ENCODE measurements around the gene PGM1. TPM values are rescaled to one million over a fixed set of nuclear protein-coding genes. Genes with fewer than 3 reads are reported as not detected.
A peak's percentile ranks its signal among the peaks of the same experiment; 100 is the strongest.

PGM1 gene
- total RNA-seq, 1 donor from 2014 or later = 30.8 TPM

GRCh38 chr1:63663301-63663700 is 70.1 kb downstream of the PGM1 start:
- DNase-seq (ENCODE audit: extremely low read depth, low read depth, low spot score) = no peak

DNA sequence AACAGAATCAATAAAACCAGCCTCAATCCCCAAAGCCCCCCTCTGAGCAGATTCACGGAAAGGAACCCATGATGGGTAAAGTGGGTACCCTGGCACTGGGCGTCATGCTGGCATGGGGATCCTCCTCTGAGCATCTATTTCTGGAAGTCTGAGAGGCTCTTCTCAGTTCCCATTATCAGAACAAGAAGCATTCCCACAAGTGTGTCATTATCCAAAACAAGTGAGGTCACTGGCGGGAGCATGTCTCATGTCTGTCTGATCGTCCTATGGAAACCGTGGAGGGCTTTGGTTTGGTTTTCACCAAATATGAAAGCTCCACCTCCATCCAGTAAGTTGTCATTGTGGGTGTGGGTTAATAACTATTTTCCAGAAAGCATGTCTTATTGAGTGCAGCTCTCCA is 70.7 kb downstream of the PGM1 start:
- DNase-seq (ENCODE audit: extremely low read depth, low read depth, low spot score) = no peak

DNA sequence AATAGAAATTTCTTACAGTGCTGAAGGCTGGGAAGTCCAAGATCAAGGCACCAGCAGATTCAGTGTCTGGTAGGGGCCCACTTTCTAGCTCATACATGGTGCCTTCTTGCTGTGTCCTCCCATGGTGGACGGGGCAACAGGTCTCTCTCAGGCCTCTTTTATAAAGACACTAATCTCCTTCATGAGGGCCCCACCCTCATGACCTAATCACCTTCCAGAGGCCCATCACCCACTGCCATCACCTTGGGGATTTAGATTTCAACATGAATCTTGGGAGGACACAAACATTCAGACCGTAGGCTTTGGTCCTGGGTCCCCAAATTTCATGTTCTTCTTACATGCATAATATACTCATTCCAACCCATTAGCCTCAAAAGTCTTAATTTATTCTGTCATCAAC is 71.5 kb downstream of the PGM1 start:
- DNase-seq (ENCODE audit: extremely low read depth, low read depth, low spot score) = no peak

GRCh38 chr1:63665410-63665809 is 72.2 kb downstream of the PGM1 start:
- DNase-seq (ENCODE audit: extremely low read depth, low read depth, low spot score) = no peak

DNA sequence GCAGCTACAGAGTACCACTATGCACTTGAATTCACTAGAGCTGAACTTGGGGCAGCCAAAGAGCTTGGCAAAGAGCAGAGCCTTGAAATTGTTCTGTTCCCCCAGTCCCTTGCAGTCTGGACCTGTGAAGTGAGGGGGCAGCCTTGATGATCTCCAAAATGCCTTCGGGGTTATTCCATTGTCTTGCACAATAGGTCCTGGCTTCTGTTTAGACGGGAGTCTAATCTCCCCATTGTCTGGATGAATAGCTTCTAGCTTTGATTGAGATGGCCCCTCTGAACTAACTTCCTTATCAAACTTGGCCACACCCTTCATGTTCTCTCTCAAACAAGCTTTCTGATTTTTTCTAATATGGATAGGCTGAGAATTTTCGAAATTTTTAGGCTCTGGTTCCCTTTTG is 72.6 kb downstream of the PGM1 start:
- no peak for DNase-seq (ENCODE audit: extremely low read depth, low read depth, low spot score)

DNA sequence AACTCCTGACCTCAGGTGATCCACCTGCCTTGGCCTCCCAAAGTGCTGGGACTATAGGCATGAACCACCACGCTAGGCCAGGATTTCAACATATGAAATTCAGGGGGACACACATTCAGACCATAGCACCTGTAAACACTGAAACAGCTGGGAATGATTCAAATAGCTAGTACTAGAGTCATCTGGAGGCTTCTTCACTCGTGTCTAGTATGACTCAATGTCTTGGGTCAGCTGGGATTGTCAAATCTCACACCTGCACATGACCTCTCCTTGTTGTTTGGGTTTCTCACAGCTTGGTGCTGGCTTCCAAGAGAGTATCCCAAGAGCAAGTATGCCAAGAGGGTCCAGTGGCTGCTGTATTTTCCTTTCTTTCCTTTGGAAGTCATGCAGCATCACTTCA is 75.1 kb downstream of the PGM1 start:
- DNase-seq (ENCODE audit: extremely low read depth, low read depth, low spot score) = no peak

DNA sequence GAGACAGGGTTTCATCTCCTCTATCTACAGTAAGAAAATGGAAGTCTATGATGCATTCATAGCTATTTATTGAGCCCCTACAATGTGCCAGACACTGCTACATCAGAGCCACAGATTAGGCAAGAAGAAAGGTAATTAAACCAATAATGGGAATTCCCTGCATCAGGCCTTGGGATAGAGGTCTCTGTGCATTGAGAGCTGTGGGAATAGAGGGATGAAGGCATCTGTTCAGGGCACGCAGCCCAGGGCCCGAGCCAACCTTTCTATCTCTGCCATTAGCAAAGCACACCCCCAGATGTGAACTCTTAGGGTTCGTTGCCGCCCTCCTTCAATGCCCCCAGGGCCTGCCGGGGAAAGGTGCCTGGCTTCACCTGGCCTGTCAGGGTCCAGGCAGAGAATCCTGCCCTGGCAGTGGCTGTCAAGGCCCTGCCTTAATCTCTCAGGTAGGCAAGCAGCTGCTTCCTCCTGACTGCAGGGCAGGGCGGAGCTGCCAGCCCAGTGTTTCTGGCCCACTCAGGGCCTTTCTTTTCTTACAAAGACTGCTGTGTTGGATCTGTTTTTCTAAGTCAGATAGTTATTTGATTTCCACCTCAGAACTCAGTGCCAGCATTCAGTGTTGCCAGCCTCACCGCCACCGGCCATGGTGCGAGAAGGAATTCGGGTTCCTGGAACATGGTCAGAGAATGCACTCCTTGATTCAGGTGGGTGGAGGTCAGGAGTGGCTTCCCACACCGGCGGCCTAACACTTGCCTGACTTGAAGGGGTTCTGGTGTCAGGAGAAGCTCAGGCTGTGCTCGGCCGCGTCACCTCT is 76.1 kb downstream of the PGM1 start:
- no peak for DNase-seq (ENCODE audit: extremely low read depth, low read depth, low spot score)

GRCh38 chr1:63670164-63670563 is 77.0 kb downstream of the PGM1 start:
- DNase-seq (ENCODE audit: extremely low read depth, low read depth, low spot score) = no peak

DNA sequence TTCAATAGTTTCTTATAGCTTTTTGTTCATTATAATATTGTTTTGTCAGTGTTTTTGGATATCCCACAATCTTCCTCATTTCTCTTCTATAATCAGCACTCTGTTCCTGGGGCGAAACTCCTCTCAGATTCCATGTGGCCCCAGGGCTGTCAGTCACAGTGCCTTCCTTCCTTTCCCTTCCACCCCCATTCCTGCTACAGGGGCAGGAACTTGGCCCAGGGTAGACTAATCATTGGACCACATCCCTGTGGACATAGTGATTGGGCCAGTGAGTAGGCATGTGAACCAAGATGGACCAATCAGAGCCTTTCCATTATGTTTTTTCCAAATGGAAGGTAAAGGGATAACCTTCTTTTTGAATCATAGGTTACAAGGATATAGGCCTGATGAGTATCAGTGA is 78.3 kb downstream of the PGM1 start:
- DNase-seq (ENCODE audit: extremely low read depth, low read depth, low spot score) = no peak

DNA sequence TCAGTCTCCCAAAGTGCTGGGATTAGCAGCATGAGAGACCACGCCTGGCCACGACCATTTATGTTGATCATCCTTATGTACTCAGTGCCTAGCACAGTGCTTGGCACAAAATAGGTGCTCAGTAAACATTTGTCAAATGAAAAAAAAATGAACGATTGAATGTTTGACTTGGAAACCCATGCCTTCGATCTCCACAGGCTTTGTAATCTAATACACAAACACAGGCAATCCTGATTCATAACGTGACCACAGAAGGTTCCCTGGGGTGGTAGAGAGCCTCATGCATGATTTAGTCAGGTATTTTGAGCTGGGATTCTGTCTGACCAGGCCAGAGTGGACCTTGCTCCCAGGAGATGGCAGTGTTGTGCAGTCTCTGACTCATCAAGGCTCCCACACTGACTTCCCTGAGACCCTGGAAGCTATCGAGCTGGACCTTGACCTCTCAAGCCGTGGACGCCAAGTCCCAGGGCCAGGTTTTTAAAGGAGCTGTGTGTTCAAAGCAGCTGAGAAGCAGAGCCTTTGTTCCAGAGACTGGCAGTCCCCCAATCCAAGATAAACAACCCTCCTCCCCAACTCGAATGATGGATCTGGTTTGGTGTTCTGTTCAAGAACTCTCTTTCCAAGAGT is 81.1 kb downstream of the PGM1 start:
- peak; percentile 50 for DNase-seq (ENCODE audit: extremely low read depth, low read depth, low spot score)

DNA sequence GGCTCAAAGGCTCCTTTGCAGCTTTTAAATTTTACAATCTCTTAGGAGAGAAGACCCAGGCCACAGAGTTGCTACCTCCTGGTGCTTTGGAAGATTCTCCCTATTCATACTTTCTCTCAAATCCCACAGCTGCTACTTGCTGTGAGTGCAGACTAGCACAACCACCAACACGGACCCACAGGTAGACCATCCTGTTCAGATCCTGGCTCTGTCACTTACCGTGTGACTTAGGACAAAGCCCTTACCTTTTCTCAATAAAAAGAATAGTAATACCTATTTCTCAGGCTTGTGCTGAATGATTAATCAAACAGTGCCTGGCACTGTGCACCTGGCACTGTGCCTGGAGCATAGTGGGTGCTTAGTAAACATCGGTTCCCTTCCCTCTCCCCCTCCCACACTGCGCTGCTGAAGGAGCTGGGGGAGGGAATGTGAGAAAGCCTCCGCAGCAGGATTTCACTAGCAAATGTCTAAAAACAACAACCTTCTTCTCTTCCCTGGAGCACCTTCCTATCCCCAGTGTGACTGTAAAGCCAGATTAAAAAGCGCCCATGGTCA is 81.7 kb downstream of the PGM1 start:
- no peak for DNase-seq (ENCODE audit: extremely low read depth, low read depth, low spot score)

DNA sequence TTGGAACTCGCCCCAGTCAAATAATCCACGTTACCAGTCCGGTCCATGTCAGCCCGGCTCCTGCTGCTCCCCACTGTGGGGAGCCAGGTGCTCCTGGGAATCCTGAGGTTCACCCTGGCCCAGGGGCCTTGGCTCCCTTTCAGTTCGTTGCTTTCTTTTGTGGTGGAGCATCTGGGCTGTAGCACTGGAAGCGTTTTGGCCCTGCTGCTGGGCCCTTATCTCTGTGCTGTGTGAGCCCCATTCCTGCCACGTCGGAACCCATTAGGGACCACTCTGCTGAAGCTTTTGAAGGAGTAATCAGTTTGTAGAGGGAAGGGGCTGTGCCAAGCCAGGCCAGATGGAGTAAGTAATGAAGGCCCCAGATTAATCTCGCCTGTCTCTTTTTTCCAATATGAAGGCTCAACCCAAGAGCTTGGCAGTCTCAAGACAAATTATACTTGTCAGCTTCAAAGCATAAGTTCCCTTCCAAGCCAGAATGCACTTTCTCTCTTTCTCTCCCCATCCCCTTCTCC is 82.3 kb downstream of the PGM1 start:
- no peak for DNase-seq (ENCODE audit: extremely low read depth, low read depth, low spot score)

DNA sequence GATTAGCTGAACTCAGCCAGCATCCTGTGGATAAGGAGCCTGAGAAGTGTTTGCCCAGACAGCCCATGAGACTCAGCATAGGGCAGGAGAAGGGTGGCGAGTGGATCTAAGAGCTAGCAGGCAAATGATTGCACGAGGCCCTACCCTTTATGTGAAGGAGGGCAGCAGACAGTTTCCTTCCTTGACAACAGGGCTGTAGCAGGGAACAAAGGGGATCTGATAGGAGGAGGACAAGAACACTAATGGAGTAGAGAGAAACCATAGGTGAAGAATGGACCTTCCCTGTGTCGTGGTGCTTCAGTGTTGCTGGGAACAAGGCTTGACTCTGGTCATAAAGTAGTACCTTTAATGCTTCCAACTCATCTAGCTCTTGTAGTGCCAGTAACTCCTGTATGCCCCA is 84.3 kb downstream of the PGM1 start:
- DNase-seq (ENCODE audit: extremely low read depth, low read depth, low spot score) = no peak

DNA sequence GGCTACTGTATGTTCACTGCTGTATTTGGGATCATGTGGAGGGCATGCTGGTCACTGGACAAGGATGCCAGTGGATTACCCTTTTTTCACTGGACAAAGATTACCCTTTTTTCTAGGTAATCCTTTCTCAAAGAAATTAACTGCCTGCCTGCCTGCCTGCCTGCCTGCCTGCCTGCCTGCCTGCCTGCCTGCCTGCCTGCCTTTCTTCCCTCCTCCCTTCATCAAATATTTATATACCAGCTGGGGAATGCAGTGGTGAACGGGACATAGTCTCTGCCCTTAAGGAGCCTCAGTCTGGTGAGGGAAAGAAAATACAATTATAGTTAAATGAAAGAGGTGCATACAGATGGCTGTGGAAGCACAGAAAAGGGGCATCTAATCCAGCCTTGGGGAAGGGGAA is 85.0 kb downstream of the PGM1 start:
- no peak for DNase-seq (ENCODE audit: extremely low read depth, low read depth, low spot score)

GRCh38 chr1:63679076-63679475 is 85.9 kb downstream of the PGM1 start:
- DNase-seq (ENCODE audit: extremely low read depth, low read depth, low spot score) = no peak

DNA sequence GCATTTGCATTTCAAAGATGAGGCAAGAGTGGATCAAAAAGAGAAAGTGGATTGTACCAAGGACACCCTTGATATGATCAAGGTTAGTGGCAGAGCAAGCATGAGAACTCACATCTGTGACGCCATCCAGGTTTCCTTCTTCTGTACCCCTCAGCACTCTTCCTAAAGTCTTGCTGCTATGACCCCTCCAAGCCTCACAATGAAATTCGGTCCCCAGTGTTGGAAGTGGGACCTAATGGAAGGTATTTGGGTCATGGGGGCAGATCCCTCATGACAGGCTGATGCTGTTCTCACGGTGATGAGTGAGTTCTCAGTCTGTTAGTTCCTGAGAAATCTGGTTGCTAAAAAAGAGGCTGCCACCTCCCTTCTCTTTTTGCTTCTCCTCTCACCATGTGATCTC is 86.4 kb downstream of the PGM1 start:
- DNase-seq (ENCODE audit: extremely low read depth, low read depth, low spot score) = no peak

GRCh38 chr1:63682936-63683335 is 89.7 kb downstream of the PGM1 start:
- no peak for DNase-seq (ENCODE audit: extremely low read depth, low read depth, low spot score)

DNA sequence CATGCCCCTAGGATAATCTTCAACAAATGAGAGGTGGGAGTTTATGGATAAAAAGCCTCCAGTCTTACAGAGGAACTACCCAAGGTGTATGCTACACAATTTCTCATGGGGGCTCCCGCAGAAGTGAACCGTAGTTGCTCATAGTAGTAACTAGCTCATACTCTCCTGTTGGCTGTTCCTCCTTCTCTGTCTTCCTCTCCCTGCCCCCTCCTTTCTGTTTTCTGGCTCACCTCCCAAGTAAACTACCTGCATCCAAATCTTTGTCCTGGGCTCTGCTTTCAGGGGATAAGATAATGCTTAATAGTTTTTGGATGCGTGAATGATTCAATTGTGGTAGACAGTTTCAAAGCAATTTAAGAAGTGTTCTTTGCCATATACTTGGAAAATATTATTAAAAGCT is 90.5 kb downstream of the PGM1 start:
- no peak for DNase-seq (ENCODE audit: extremely low read depth, low read depth, low spot score)

- no peak for DNase-seq (ENCODE audit: extremely low read depth, low read depth, low spot score)
Observed at GRCh38 chr1:63686696-63687095, 93.5 kb downstream of the PGM1 start.

DNA sequence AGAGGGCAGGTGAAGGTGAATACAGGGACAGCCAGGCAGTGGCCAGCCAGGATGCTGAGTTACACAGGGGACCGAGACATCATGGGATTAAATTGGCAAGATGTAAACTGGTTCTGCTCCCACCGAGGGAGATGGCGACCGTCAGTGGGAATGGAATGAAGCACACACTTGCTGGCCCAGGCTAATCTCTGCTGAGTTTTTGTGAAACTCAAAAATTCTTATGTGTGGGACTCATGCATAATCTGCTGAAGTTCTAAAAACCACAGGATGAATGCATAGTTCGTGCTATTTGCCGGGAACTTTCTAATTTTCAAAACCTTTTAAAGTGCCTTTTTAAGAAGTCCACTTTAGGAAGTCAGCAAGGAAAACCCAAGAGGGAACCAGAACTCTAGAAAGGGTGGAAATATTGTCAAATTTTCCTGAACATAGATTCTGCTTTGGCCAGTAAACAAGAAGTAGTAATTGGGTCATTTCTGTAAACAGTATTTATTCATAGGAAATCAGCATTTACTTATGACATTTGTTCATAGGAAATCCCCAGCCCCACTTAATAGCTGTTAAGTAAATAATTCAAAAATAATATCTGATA is 95.2 kb downstream of the PGM1 start:
- DNase-seq (ENCODE audit: extremely low read depth, low read depth, low spot score) = no peak

- no peak for DNase-seq (ENCODE audit: extremely low read depth, low read depth, low spot score)
Observed at GRCh38 chr1:63690966-63691700, 97.9 kb downstream of the PGM1 start.

All from glomerular endothelial cell (primary cell).